T-cell (primary cell): ENCODE measurements around the gene MRPS27. TPM values are rescaled to one million over a fixed set of nuclear protein-coding genes. Genes with fewer than 3 reads are reported as not detected.

Source experiments
- ATAC-seq, 4 experiments: fragments of 200-7000 bp in 3 of 4; fragments of 150-1000 bp in 1 of 4; cut with Tn5 transposase; replicated peaks in 1 of 4; 1 replicate in 3 of 4; 2 replicates in 1 of 4; pipeline ENCODE4 v1.10.0; 2021; ENCODE audit warnings: moderate library complexity in 3 of 4, mild to moderate bottlenecking in 2 of 4, moderate number of reproducible peaks in 1 of 4
- CTCF ChIA-PET, 2 donors: fragments of 300-600 bp; sonication (Branson Sonifier 250); formaldehyde crosslinking; loops; one replicate each; lab custom pipeline; 2022; ENCODE audit warnings: antibody characterized with exemption in 2 of 2; lab: Charles Lee
- POLR2A ChIA-PET, 2 donors: fragments of 300-600 bp; sonication (Branson Sonifier 250); formaldehyde crosslinking; loops; one replicate each; lab custom pipeline; 2022; ENCODE audit warnings: antibody characterized with exemption in 2 of 2; lab: Charles Lee
- DNase-seq, 35 experiments: peaks; one replicate each; pipeline versions ENCODE4 v3.0.0 to v3.0.0-alpha.2; 2013 to 2023
- H3K27ac ChIP-seq: one replicate; pipeline ENCODE4 v1.5.1; 2013; ENCODE audit warnings: low read length
- H3K27me3 ChIP-seq, 2 experiments: replicated peaks in 1 of 2; 1 replicate in 1 of 2; 2 replicates in 1 of 2; pipeline versions ENCODE4 v1.6.1 to v1.7.0; 2013; ENCODE audit warnings: low read length in 1 of 2, mixed read lengths in 1 of 2; ENCODE audit not compliant: control insufficient read depth in 2 of 2, insufficient read depth in 2 of 2; ENCODE audit errors: extremely low read depth in 1 of 2
- H3K36me3 ChIP-seq, 2 donors: 1 replicate in 1 of 2; 2 replicates in 1 of 2; pipeline versions ENCODE4 v1.6.1 to v1.7.0; 2013; ENCODE audit warnings: low read length in 1 of 2; ENCODE audit not compliant: control insufficient read depth in 2 of 2, insufficient read depth in 1 of 2; ENCODE audit errors: extremely low read depth in 1 of 2
- H3K4me1 ChIP-seq, 2 experiments: 1 replicate in 1 of 2; 2 replicates in 1 of 2; pipeline versions ENCODE4 v1.6.1 to v1.7.0; 2013; ENCODE audit warnings: low read length in 2 of 2, mixed read lengths in 1 of 2; ENCODE audit not compliant: insufficient read depth in 2 of 2, control insufficient read depth in 1 of 2; ENCODE audit errors: extremely low read depth in 1 of 2
- H3K4me3 ChIP-seq, 2 donors: 1 replicate in 1 of 2; 2 replicates in 1 of 2; pipeline versions ENCODE4 v1.5.1 to v1.7.0; 2013; ENCODE audit warnings: mild to moderate bottlenecking in 2 of 2, low read length in 1 of 2, moderate library complexity in 1 of 2; ENCODE audit not compliant: control insufficient read depth in 1 of 2; ENCODE audit errors: extremely low read depth in 1 of 2
- H3K9me3 ChIP-seq: 2 replicates; pipeline ENCODE4 v1.7.0; 2013
- H3K27ac Mint-ChIP-seq, 2 donors: one replicate each; pipeline ENCODE4 v1.8.0; 2020 to 2021; ENCODE audit warnings: mild to moderate bottlenecking in 2 of 2, mixed read lengths in 2 of 2
- H3K27me3 Mint-ChIP-seq, 2 donors: one replicate each; pipeline ENCODE4 v1.8.0; 2021 to 2022; ENCODE audit warnings: mixed read lengths in 2 of 2
- H3K36me3 Mint-ChIP-seq: one replicate; pipeline ENCODE4 v1.8.0; 2021; ENCODE audit warnings: mixed read lengths
- H3K4me1 Mint-ChIP-seq, 3 donors: one replicate each; pipeline ENCODE4 v1.8.0; 2020 to 2022; ENCODE audit warnings: mixed read lengths in 3 of 3, mild to moderate bottlenecking in 1 of 3
- H3K4me3 Mint-ChIP-seq, 3 donors: one replicate each; pipeline ENCODE4 v1.8.0; 2020 to 2022; ENCODE audit warnings: mild to moderate bottlenecking in 3 of 3, mixed read lengths in 3 of 3, moderate library complexity in 3 of 3
- H3K9me3 Mint-ChIP-seq, 3 donors: one replicate each; pipeline ENCODE4 v1.8.0; 2020 to 2022; ENCODE audit warnings: mixed read lengths in 3 of 3
- WGBS: methylation state at CpG from one replicate; pipeline ENCODE4 v1.1.5; 2013; ENCODE audit warnings: missing lambda C conversion rate; ENCODE audit not compliant: insufficient coverage; 5-methylcytosine and 5-hydroxymethylcytosine counted together
- total RNA-seq, 35 experiments: library from RNA in 6 of 35; stranded (reverse) in 6 of 35; fragments of 120-200 nt in 1 of 35; gene quantifications; one replicate each; pipeline versions ENCODE4 v1.2.1 to v1.2.4 and lab custom pipeline; 2013 to 2026

Gene MRPS27
- total RNA-seq, 5 donors from 2014 or later (not counting 1 experiment from before 2014, with no cell fraction given): 34.4 to 43.3 (median 39.7) TPM

- ATAC-seq: no peak
- 78% methylated on average over 1 of the region's 3 CpGs for WGBS
- H3K27me3 Mint-ChIP-seq: no peaks in the 10 kb centered on the region
- Histone ChIP-seq H3K36me3 (peaks cover 6 to 21% of the 10 kb centered on the region in 2 donors), H3K27ac (no peak overlapping the region), H3K9me3 (no peaks in the 10 kb centered on the region), H3K4me1 (no peaks in the 10 kb centered on the region), H3K27me3 (no peaks in the 10 kb centered on the region), H3K4me3 (no peak overlapping the region)
- H3K4me1 Mint-ChIP-seq: peaks cover 0 to 6% (median 1%) of the 10 kb centered on the region in 3 donors
- H3K9me3 Mint-ChIP-seq: no peaks in the 10 kb centered on the region
- H3K36me3 Mint-ChIP-seq: peaks cover 46% of the 10 kb centered on the region
- POLR2A ChIA-PET: interaction anchor here in 1 of 2 donors (0.6 kb wide), 1 partner anchor 14 kb away, joined by 7 read pairs; no protein-coding TSS in a partner anchor
- H3K4me3 Mint-ChIP-seq: no peak overlapping the region
- H3K27ac Mint-ChIP-seq: no peak overlapping the region
- CTCF ChIA-PET: interaction anchor here in 1 of 2 donors (0.7 to 0.8 kb wide), 2 partner anchors 13 to 15 kb away, joined by 3 read pairs; no protein-coding TSS in a partner anchor
- no peak for DNase-seq
Observed at GRCh38 chr5:72284559-72285423, 35.2 kb downstream of the MRPS27 start.

- Histone ChIP-seq H3K27ac (no peak overlapping the region), H3K36me3 (peaks cover 6 to 15% of the 10 kb centered on the region in 2 donors), H3K9me3 (no peaks in the 10 kb centered on the region), H3K4me1 (no peaks in the 10 kb centered on the region), H3K4me3 (no peak overlapping the region), H3K27me3 (no peaks in the 10 kb centered on the region)
- ChIA-PET CTCF (no interaction called here), POLR2A (no interaction called here)
- H3K4me3 Mint-ChIP-seq: no peak overlapping the region
- peaks cover 0 to 6% (median 1%) of the 10 kb centered on the region in 3 donors for H3K4me1 Mint-ChIP-seq
- H3K27ac Mint-ChIP-seq: no peak overlapping the region
- no CpG with 5 or more reads among the region's 2 CpGs for WGBS
- ATAC-seq: no peak
- no peaks in the 10 kb centered on the region for H3K27me3 Mint-ChIP-seq
- peaks cover 47% of the 10 kb centered on the region for H3K36me3 Mint-ChIP-seq
- H3K9me3 Mint-ChIP-seq: peaks cover 0 to 2% (median 0%) of the 10 kb centered on the region in 3 donors
- no peak for DNase-seq
Observed at GRCh38 chr5:72283358-72283757, 36.7 kb downstream of the MRPS27 start.

- CTCF ChIA-PET: no interaction called here
- H3K4me1 ChIP-seq: no peaks in the 10 kb centered on the region
- Mint-ChIP-seq H3K4me3 (no peak overlapping the region), H3K4me1 (peaks cover 0 to 6% (median 1%) of the 10 kb centered on the region in 3 donors), H3K9me3 (peaks cover 0 to 2% (median 0%) of the 10 kb centered on the region in 3 donors), H3K27me3 (no peaks in the 10 kb centered on the region), H3K27ac (no peak overlapping the region), H3K36me3 (peaks cover 46% of the 10 kb centered on the region)
- no CpG with 5 or more reads among the region's 2 CpGs for WGBS
- no peaks in the 10 kb centered on the region for H3K27me3 ChIP-seq
- POLR2A ChIA-PET: interaction anchor here in 1 of 2 donors (0.6 kb wide), 1 partner anchor 623 kb away, joined by 5 read pairs; no protein-coding TSS in a partner anchor
- H3K9me3 ChIP-seq: no peaks in the 10 kb centered on the region
- DNase-seq: no peak
- no peak overlapping the region for H3K4me3 ChIP-seq
- H3K27ac ChIP-seq: no peak overlapping the region
- H3K36me3 ChIP-seq: peaks cover 6 to 15% of the 10 kb centered on the region in 2 donors
- no peak for ATAC-seq
Observed at GRCh38 chr5:72282878-72283277, 37.2 kb downstream of the MRPS27 start.

GRCh38 chr5:72281764-72282499, 38.1 kb downstream of the MRPS27 start:
- no peak overlapping the region for H3K27ac Mint-ChIP-seq
- POLR2A ChIA-PET: interaction anchor here in 1 of 2 donors (0.6 kb wide), 2 partner anchors 10 to 622 kb away, joined by 5 to 13 read pairs; no protein-coding TSS in a partner anchor

GRCh38 chr5:72281430-72281763, 38.6 kb downstream of the MRPS27 start:
- ATAC-seq (no peak), DNase-seq (no peak)
- no peak overlapping the region for H3K4me3 Mint-ChIP-seq
- H3K4me3 ChIP-seq: no peak overlapping the region
- H3K4me1 Mint-ChIP-seq: peaks cover 3 to 11% (median 6%) of the 10 kb centered on the region in 3 donors
- no peaks in the 10 kb centered on the region for H3K27me3 Mint-ChIP-seq
- no peak overlapping the region for H3K27ac Mint-ChIP-seq
- H3K27ac ChIP-seq: no peak overlapping the region
- H3K36me3 ChIP-seq: peaks cover 6 to 15% of the 10 kb centered on the region in 2 donors
- peaks cover 0 to 2% (median under 1%) of the 10 kb centered on the region in 3 donors for H3K9me3 Mint-ChIP-seq
- POLR2A ChIA-PET: no interaction called here
- H3K9me3 ChIP-seq: no peaks in the 10 kb centered on the region
- peaks cover 48% of the 10 kb centered on the region for H3K36me3 Mint-ChIP-seq
- H3K4me1 ChIP-seq: no peaks in the 10 kb centered on the region
- WGBS: 83% methylated on average over 1 of the region's 1 CpG
- H3K27me3 ChIP-seq: no peaks in the 10 kb centered on the region
- CTCF ChIA-PET: no interaction called here

More at GRCh38 chr5:72281764-72282499, 38.1 kb downstream of the MRPS27 start:
- Histone ChIP-seq H3K27ac (no peak overlapping the region), H3K36me3 (peaks cover 6 to 15% of the 10 kb centered on the region in 2 donors), H3K27me3 (no peaks in the 10 kb centered on the region), H3K4me3 (no peak overlapping the region), H3K9me3 (no peaks in the 10 kb centered on the region), H3K4me1 (no peaks in the 10 kb centered on the region)
- DNase-seq (no peak), ATAC-seq (no peak)
- H3K4me3 Mint-ChIP-seq: no peak overlapping the region
- H3K36me3 Mint-ChIP-seq: peaks cover 48% of the 10 kb centered on the region
- no CpG with 5 or more reads among the region's 3 CpGs for WGBS
- CTCF ChIA-PET: interaction anchor here in 1 of 2 donors (0.6 kb wide), 1 partner anchor 16 kb away, joined by 3 read pairs; no protein-coding TSS in a partner anchor
- H3K4me1 Mint-ChIP-seq: peaks cover 2 to 6% (median 4%) of the 10 kb centered on the region in 3 donors
- H3K9me3 Mint-ChIP-seq: peaks cover 0 to 2% (median 0%) of the 10 kb centered on the region in 3 donors
- H3K27me3 Mint-ChIP-seq: no peaks in the 10 kb centered on the region

GRCh38 chr5:72280581-72281069, 39.4 kb downstream of the MRPS27 start:
- Mint-ChIP-seq H3K9me3 (peaks cover 0 to 3% (median 2%) of the 10 kb centered on the region in 3 donors), H3K36me3 (peaks cover 51% of the 10 kb centered on the region), H3K4me3 (no peak overlapping the region), H3K27me3 (no peaks in the 10 kb centered on the region), H3K4me1 (peaks cover 9 to 19% (median 9%) of the 10 kb centered on the region in 3 donors), H3K27ac (no peak overlapping the region)
- no peak overlapping the region for H3K4me3 ChIP-seq
- no peaks in the 10 kb centered on the region for H3K27me3 ChIP-seq
- ChIA-PET POLR2A (no interaction called here), CTCF (no interaction called here)
- H3K9me3 ChIP-seq: no peaks in the 10 kb centered on the region
- peak in 1 of 35 experiments; percentile 7 for DNase-seq
- H3K27ac ChIP-seq: no peak overlapping the region
- H3K36me3 ChIP-seq: peaks cover 6 to 15% of the 10 kb centered on the region in 2 donors
- no peaks in the 10 kb centered on the region for H3K4me1 ChIP-seq
- ATAC-seq: no peak
- WGBS: no CpG with 5 or more reads among the region's 2 CpGs
